GM18526 (cell line): ENCODE results near the gene SNX25.

ENCODE experiments used
- POLR2A ChIP-seq: IDR thresholded peaks from 3 replicates; pipeline ENCODE4 v1.6.1; 2011; ENCODE audit not compliant: insufficient read length; ENCODE audit errors: extremely low read depth

Gene SNX25

GRCh38 chr4:185202984-185203485 is 6.4 kb upstream of the SNX25 start:
- no peak for TF ChIP-seq POLR2A

- TF ChIP-seq POLR2A: peak; percentile 65
These were observed 5.7 kb upstream of the SNX25 start, which contains the start of gene CFAP97 for GRCh38 chr4:185203486-185204237. TSS of gene CFAP97 (minus strand) at chr4:185204000. CDS start at chr4:185191196, 12,804 bp downstream.

- no peak for TF ChIP-seq POLR2A
These were observed 5.0 kb upstream of the SNX25 start for GRCh38 chr4:185204238-185204910.

GRCh38 chr4:185205697-185206342 is 3.6 kb upstream of the SNX25 start:
- TF ChIP-seq POLR2A: no peak

- no peak for TF ChIP-seq POLR2A
These were observed 1.9 kb upstream of the SNX25 start for GRCh38 chr4:185207466-185207865.

GRCh38 chr4:185210102-185210981 is 944 bp downstream of the SNX25 start:
- no peak for TF ChIP-seq POLR2A

GRCh38 chr4:185211035-185211434 is 1.6 kb downstream of the SNX25 start:
- TF ChIP-seq POLR2A: peak; percentile 12

- TF ChIP-seq POLR2A: no peak
These were observed 2.2 kb downstream of the SNX25 start for GRCh38 chr4:185211641-185212040.

GRCh38 chr4:185212581-185212980 is 3.2 kb downstream of the SNX25 start:
- TF ChIP-seq POLR2A: no peak

- no peak for TF ChIP-seq POLR2A
These were observed 4.5 kb downstream of the SNX25 start for GRCh38 chr4:185213877-185214276.

- TF ChIP-seq POLR2A: no peak
These were observed 5.9 kb downstream of the SNX25 start for GRCh38 chr4:185215261-185215660.

GRCh38 chr4:185217408-185217975 is 8.1 kb downstream of the SNX25 start:
- no peak for TF ChIP-seq POLR2A

- TF ChIP-seq POLR2A: no peak
These were observed 8.9 kb downstream of the SNX25 start for GRCh38 chr4:185218312-185218711.

- no peak for TF ChIP-seq POLR2A
These were observed 10.3 kb downstream of the SNX25 start for GRCh38 chr4:185219551-185220344.
